ENCODE data around the gene SLC25A21. TPM values are rescaled to one million over a fixed set of nuclear protein-coding genes. Genes with fewer than 3 reads are reported as not detected.
"Not testable (repeated sequence)": the region's sequence is repeated elsewhere in the genome, so short reads cannot be mapped to it uniquely, and the experiment has no call there.

Gene SLC25A21
- total RNA-seq, 1 experiment from 2014 or later = 1.3 TPM

DNA sequence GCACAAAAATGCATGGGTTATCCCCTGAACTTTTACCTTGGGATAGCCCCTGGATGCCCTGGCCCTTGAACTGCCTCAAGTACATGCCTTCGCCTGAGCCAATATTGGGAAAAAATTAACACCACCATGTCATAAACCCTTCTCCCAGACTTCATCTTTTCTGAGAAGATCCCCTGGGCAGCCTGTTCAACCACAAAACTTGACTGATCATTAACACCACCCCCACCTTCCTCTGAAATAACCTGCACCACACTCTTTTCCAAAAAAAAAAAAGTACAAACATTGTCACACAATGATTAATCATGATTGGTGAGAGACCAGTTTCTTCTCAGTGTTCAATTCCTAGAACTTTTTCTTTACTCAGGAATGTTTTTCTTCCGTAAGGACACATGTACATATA is 292.8 kb downstream of the SLC25A21 start:
- in situ Hi-C loops (cut with HindIII; ENCODE audit: low pct_unique_long_range_greater_than_20kb, low sequenced_read_pairs) = no loop called here
- DNase-seq (ENCODE audit: low read depth) = no peak

DNA sequence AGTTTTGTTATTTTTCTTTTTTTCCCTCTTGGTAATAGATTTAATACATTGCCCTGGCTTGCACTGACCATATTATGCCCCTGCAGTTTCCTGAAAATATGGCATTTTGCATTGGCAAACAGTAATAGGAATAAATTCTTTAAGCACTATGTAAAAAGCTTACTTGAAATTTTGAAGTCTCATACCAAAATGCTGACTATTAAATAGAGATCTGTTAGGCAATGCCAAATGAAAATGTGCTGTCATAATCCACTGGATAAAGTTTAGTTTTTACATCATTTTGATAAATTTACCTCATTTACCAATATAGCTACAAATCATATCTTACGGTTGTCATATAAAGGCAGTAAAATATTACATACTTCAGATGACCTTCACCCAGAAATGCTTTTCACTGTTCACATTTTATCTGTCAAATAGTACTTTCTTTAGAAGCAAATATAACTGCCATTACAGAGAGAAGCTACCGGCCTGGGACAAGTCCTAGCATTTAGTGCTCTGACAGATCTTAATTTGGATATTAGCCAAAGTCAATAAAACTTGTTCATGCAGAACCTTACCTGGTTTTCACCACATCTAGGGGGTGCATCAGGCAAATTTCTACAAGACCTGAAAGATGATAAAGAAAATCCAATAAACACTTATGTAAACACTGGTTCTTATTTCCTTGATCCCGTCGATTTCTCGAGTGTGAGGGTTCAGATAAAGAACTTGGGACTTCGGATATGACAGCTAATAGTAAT is 297.8 kb downstream of the SLC25A21 start:
- in situ Hi-C loops (cut with HindIII; ENCODE audit: low pct_unique_long_range_greater_than_20kb, low sequenced_read_pairs) = no loop called here

DNA sequence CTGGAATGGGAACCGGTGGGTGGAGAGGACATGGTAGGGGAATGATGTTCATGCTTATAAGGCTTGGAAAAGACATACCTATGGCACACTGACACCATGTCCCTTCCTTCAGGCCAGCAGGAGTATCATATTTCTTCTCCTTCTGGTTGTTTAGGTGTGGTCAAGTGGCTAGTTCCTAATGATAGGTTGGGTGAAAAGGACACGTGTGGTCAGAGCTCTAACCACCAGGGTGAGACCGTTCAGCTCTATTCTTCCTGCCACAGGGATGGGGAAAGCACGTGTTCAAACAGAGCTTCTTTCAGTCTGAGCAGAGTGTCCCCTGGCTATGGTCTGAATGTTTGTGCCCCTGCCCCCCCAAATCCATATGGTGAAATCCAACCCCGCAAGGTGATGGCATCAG is 301.6 kb downstream of the SLC25A21 start:
- in situ Hi-C loops (cut with HindIII; ENCODE audit: low pct_unique_long_range_greater_than_20kb, low sequenced_read_pairs) = no loop called here
- no peak for DNase-seq (ENCODE audit: low read depth)

More for the DNA sequence above, 297.8 kb downstream of the SLC25A21 start:
- DNase-seq (ENCODE audit: low read depth) = no peak

DNA sequence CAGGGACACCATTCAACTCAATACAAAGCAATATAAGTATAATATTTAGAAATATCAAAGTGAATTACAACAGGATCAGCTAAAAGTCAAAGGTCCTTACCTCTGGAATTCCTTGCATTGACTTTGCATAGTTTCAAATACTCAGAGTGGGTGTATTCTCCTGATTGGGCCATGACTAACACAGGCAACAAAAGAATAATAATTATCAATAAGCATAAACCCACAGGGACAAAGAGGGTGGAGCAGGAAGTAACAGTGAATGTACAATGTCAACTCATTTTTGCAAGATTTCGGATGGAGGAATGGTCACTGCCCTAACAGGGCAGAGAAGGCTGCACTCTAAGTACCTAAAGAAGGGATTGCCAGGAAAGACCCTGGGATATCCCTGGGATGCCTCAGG is 303.3 kb downstream of the SLC25A21 start:
- no peak for DNase-seq (ENCODE audit: low read depth)
- in situ Hi-C loops (cut with HindIII; ENCODE audit: low pct_unique_long_range_greater_than_20kb, low sequenced_read_pairs) = no loop called here

- in situ Hi-C loops (cut with HindIII; ENCODE audit: low pct_unique_long_range_greater_than_20kb, low sequenced_read_pairs) = no loop called here
Observed at GRCh38 chr14:36866867-36867266, 305.5 kb downstream of the SLC25A21 start.

DNA sequence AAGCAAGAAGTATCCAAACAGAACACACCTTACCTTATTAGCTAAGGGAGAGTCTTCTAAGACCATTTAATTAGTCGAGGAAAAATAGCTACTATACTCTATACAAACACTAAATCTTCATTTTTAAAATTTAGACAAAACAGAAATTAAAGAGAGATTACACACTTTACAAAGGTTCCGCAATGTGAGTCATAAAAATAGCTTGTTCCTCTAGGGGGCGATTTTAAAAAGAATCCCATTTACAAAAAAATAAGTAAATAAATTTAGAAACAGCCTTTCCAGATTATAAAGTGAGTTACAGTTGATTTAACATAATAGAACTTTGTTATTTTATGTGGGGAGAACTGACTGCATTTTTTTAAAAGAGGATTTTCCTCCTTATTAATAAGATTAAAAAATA is 309.1 kb downstream of the SLC25A21 start:
- no peak for DNase-seq (ENCODE audit: low read depth)
- in situ Hi-C loops (cut with HindIII; ENCODE audit: low pct_unique_long_range_greater_than_20kb, low sequenced_read_pairs) = no loop called here

More at GRCh38 chr14:36866867-36867266, 305.5 kb downstream of the SLC25A21 start:
- DNase-seq (ENCODE audit: low read depth) = no peak

GRCh38 chr14:36862237-36862636 is 310.2 kb downstream of the SLC25A21 start:
- DNase-seq (ENCODE audit: low read depth); in situ Hi-C loops (cut with HindIII; ENCODE audit: low pct_unique_long_range_greater_than_20kb, low sequenced_read_pairs): not testable (repeated sequence)

DNA sequence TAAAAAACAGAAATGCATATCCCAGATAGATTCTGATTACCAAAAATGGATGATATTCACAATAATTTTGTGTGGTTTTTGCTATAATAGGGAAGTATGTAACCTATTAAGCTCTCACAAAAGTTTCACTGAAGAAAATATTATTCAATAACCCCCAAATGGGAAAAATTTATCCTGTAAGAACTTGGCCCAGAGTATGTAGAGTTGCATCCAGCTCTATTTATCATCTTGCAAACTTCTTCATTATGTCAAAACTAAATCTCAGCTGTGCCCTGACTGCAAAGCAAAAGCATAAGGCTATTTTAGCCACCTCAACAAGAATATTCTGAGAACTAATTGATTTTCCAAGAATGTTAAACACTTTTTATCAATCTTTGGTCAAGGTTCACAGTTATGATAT is 311.6 kb downstream of the SLC25A21 start:
- no peak for DNase-seq (ENCODE audit: low read depth)
- in situ Hi-C loops (cut with HindIII; ENCODE audit: low pct_unique_long_range_greater_than_20kb, low sequenced_read_pairs) = no loop called here

GRCh38 chr14:36859119-36859518 is 313.3 kb downstream of the SLC25A21 start:
- DNase-seq (ENCODE audit: low read depth) = no peak
- in situ Hi-C loops (cut with HindIII; ENCODE audit: low pct_unique_long_range_greater_than_20kb, low sequenced_read_pairs) = no loop called here

- DNase-seq (ENCODE audit: low read depth) = no peak
- in situ Hi-C loops (cut with HindIII; ENCODE audit: low pct_unique_long_range_greater_than_20kb, low sequenced_read_pairs) = no loop called here
Observed at GRCh38 chr14:36857842-36858445, 314.5 kb downstream of the SLC25A21 start.

DNA sequence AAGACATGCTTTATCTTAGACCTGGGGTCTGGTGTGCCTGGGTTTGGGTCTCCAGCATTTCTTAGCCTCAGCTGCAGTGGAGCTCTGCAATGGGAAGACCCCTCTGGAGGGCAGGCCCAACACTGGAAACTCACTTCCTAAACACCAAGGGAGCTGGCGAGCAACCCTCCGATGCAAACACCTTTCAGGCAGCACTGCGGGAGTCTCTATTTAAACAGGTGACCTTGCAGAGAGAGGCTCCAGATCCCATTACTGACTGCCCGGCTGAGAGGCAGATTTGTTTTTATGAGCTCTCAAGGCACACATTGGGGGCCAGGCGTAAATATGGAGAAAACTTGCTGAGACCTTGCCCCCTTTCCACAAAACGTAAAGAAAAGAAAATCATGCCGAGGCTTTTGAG is 315.3 kb downstream of the SLC25A21 start:
- in situ Hi-C loops (cut with HindIII; ENCODE audit: low pct_unique_long_range_greater_than_20kb, low sequenced_read_pairs) = no loop called here
- no peak for DNase-seq (ENCODE audit: low read depth)

DNA sequence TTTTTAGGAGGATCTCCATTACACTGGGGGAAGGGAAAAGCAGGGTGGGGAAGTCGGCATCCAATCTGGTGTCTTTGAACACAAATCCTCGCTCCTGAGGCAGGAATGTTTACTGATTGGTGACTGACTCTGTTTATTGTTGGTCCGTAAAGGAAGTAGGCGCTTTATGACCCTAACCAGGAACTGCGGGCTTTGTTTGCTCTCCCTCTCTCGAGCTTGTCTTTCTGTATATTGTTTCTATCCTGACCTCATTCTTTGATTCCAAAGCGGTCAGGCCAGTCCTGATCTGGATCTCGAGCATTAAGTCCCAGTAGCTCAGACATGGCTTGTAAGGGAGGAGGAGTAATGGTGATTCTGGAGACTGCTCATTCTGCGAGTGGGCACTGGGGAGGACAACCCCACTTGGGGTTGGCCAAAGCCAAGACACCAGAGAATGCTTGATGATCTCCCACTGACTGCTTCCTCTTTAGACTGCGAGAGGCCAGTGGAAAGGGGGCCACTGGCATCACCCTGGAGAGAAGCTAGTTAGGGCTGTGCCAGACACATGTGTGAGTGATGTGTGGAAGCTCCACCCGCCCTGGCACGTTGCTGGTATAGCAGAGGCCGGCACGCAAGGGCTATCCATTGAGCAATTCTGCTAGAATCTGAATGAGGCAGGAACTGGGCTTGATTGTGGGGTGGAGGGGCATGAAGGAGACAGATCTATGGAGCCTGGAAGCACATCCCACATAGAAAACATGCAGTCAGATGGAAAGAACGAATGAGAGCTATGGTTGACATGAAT is 316.1 kb downstream of the SLC25A21 start:
- no peak for DNase-seq (ENCODE audit: low read depth)
- in situ Hi-C loops (cut with HindIII; ENCODE audit: low pct_unique_long_range_greater_than_20kb, low sequenced_read_pairs) = no loop called here

- in situ Hi-C loops (cut with HindIII; ENCODE audit: low pct_unique_long_range_greater_than_20kb, low sequenced_read_pairs) = no loop called here
- DNase-seq (ENCODE audit: low read depth) = no peak
Observed at GRCh38 chr14:36855396-36855795, 317.0 kb downstream of the SLC25A21 start.

DNA sequence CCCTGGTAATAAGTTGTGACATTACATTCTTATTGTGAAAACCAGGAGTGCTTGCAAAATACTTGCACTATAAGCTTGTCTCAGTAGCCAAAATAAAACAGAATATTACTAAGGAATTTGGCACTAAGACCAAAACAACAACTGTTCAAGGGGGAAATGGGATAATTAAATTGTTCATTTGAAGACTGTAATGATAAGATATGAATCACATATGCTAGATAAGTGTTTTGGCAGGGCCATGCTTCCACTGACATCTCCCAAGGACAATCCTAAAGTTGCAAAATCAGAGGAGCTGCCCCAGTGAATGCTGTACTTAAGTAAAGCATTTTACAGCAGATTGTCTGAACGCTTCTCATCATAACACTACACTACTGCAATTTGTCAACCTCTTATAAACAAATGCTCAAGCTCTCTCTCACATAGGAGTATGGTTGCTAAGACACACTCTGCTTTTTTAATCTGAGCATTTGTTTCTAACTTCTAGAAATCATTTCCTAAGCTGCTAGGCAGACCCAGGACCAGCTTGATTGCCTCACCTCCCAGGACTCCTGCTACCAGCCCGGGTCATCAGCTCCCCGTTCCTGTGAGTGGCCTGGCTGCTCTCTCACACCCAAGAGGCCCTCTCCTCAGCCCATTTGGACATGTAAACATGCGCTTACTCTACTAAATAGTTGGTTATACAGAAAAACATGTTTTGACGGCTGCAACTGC is 319.3 kb downstream of the SLC25A21 start:
- no peak for DNase-seq (ENCODE audit: low read depth)
- in situ Hi-C loops (cut with HindIII; ENCODE audit: low pct_unique_long_range_greater_than_20kb, low sequenced_read_pairs) = no loop called here

GRCh38 chr14:36848213-36848612 is 324.2 kb downstream of the SLC25A21 start:
- no peak for DNase-seq (ENCODE audit: low read depth)
- in situ Hi-C loops (cut with HindIII; ENCODE audit: low pct_unique_long_range_greater_than_20kb, low sequenced_read_pairs) = no loop called here

GRCh38 chr14:36847366-36847765 is 325.0 kb downstream of the SLC25A21 start:
- no peak for DNase-seq (ENCODE audit: low read depth)
- in situ Hi-C loops (cut with HindIII; ENCODE audit: low pct_unique_long_range_greater_than_20kb, low sequenced_read_pairs) = no loop called here

GRCh38 chr14:36845356-36846012 is 326.9 kb downstream of the SLC25A21 start:
- DNase-seq (ENCODE audit: low read depth) = no peak
- in situ Hi-C loops (cut with HindIII; ENCODE audit: low pct_unique_long_range_greater_than_20kb, low sequenced_read_pairs) = no loop called here

Data from Caki2 (cell line).